RPMI7951 (cell line): Measurements from ENCODE around the gene TM7SF2. TPM values are rescaled to one million over a fixed set of nuclear protein-coding genes. Genes with fewer than 3 reads are reported as not detected.
A peak's percentile ranks its signal among the peaks of the same experiment; 100 is the strongest.
"Not testable (repeated sequence)": the region's sequence is repeated elsewhere in the genome, so short reads cannot be mapped to it uniquely, and the experiment has no call there.

Experiments
- DNase-seq: peaks from one replicate; pipeline ENCODE4 v3.0.0-alpha.2; 2012; ENCODE audit warnings: low read depth
- total RNA-seq: library from RNA; depleted of rRNA; stranded (reverse); fragments of >200 nt; shearing (Covaris generic); gene quantifications from 2 replicates; pipeline ENCODE4 v1.2.3, GENCODE V29; 2014

Gene TM7SF2
- total RNA-seq, 1 experiment from 2014 or later, result 6.0 TPM

DNA sequence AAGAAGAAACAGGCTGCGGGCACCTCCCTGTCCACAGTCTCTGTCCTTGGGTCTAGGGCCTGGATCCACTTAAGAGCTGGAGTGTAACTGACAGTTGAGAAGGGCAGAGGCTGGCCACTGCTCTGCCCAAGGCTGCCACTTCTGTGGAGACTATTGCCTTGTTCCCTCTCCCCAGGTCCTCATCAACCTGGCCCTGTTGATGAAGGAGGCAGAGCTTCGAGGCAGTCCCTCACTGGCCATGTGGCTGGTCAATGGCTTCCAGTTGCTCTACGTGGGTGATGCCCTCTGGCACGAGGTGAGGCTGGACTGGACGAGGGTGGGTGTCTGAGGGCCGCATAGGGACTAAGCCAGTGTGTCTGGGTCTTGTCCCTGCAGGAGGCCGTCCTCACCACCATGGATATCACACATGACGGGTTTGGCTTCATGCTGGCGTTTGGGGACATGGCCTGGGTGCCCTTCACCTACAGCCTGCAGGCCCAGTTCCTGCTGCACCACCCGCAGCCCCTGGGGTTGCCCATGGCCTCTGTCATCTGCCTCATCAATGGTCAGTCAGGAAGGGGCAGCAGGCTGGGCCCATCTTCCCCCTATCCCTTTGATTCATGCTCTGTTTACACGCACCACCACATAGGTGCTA, 3.0 kb downstream of the TM7SF2 start:
- no peak for DNase-seq

DNA sequence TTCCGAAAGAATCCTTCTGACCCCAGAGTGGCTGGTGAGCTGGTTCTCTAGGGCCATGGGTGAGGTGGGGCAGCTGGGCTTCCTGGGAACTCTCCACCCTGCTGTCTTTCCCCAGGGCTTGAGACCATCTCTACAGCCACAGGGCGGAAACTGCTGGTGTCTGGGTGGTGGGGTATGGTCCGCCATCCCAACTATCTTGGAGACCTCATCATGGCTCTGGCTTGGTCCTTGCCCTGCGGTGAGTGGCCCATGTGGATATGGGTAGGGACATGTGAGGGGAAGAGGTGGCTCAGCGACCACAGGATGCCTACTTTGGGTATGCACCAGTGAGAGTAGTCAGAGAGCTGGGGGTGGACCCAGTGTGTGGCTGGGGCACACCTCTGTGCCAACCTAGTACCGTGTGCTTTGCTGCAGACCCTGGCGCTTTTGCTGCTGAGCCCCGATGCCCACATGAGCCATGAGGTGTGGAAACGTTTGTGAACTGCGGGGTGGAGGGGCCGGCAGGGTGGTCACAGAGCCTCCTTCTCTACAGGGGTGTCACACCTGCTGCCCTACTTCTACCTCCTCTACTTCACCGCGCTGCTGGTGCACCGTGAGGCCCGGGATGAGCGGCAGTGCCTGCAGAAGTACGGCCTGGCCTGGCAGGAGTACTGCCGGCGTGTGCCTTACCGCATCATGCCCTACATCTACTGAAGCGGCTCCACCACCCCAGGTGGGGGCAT, 3.9 kb downstream of the TM7SF2 start:
- no peak for DNase-seq

DNA sequence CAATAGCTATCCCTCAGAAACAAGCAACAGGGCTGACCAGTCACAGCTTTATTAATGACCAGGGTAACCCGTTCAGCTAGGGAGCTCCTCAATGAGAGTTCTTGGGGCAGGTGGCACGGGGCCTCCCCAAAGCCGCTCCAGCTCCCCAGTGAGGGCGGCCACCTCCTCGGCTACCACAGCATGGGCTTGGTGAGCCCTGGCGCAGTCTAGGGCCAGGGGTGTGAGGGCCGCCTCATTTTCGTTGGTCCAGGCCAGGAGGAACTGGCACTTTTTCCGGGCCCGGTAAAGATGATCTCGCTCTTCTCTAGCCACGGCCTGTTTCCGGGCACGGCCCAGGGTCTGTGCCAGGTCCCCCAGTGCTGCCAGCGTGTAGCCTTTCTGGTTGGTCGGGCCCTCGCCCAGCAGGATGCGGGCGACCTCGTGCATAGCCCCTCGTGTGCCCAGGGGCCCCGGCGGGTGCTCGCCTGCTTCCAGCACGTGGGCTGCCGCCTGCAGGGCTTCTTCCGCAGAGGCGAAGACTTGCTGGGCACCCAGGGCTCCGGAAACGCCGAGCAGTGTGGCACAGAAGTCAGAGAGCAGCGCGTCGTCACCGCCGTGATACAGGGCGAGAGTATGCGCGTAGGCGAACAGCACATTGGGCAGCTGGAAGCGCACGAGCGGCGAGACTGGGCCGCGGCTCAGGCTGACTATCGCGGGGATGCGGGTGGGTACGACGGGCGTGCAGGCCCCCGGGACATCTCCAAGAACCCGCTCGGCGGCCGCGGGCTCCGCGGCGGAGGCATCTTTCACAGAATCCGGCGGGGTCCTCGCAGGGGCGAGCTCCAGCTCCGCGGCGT, 4.9 kb downstream of the TM7SF2 start:
- DNase-seq, result peak; percentile 47

DNA sequence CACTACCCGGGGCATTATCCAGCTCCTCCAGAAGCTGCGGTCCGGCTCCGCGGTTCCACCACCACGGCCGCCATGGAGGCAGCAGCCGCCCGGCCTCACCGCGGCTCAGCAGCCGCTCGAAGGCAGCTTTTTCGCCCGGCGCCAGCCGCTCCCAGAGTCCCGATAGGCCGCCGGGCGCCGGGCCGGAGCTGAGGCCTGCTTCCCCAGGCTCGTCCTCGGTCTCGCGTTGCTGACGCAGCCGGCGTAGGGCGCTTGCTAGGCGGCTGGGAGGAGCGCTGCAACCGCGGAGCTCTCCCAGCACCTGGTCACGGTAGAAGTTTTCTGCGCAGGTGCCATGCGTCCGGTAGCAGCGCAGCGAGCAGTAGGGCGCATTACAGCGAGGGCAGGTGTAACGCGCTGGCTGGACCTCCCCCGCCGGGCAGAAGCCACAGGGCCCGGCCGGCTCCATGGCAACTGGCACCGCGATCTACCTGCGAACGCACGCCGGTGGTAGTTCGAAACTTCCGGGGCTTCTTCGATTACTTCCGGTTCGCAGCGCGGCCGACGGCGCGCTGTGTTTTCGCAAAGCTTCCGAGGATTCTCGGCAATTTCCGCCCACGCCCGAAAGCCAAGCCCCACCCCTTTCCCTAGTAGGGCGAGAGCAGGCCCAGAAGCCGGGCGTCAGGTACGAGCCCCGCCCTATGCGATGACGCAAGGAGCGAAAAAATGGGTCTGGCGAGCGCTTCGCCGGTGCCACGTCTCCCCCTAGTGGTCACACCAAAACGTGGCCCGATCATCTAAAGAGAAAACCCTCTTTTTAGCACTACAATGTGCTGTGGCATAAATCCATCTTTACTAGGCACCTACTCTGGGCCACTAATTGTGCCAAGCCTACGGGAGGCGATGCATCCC, 5.8 kb downstream of the TM7SF2 start, which contains the start of gene ZNHIT2:
Gene ZNHIT2, minus strand, starts transcription at position 496 of the 891 bp plus-strand sequence. Its CDS starts 48 bp downstream, at position 448.
- peak; percentile 97 for DNase-seq

DNA sequence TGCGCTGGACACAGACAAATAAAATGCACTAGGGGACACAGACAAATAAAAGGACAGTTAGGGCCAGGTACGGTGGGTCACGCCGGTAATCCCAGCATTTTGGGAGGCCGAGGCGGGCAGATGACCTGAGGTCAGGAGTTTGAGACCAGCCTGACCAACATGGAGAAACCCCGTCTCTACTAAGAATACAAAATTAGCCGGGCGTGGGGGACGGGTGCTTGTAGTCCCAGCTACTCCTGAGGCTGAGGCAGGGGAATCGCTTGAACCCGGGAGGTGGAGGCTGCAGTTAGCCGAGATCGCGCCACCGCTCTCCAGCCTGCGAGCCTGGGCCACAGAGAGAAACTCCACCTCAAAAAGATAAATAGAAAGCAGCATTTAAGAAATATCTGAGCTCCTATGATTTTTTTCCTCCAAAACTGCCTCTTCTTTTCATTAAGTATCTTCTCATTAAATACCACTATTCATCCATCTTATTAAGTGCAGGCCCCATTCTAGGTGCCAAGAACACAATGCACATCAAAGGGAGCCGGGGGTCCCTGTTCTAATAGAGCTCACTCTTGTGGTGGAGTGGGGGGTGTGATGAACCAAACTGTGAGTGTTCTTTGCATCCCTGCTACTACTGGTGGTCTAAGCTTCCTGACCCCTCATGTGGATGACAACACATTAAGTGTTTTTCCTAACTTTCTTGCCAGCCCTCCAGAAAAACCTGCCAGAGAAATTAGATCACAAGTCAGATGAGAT, 6.6 kb downstream of the TM7SF2 start:
- no peak for DNase-seq

DNA sequence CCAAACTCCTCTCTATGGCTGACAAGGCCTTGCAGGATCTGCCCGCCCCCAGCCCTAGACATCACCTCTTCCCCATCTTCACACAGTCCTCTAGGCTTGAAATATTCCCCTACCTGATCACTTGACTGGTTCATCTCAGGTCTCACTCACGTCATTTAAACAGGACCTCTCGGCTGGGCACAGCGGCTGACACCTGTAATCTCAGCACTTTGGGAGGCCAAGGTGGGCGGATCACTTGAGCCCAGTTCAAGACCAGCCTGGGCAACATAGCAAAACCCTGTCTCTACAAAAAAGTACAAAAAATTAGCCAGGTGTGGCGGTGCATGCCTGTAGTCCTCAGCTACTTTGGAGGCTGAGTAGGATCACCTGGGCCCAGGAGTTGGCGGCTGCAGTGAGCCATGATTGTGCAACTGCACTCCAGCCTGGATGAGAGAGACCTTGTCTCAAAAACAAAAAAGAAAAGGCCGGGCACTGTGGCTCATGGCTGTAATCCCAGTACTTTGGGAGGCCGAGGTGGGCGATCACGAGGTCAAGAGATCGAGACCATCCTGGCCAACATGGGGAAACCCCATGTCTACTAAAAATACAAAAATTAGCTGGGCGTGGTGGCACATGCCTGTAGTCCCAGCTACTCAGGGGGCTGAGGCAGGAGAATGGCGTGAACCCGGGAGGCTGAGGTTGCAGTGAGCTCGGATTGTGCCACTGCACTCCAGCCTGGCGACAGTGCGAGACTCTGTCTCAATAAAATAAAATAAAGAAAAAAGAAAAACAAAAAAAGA, 7.4 kb downstream of the TM7SF2 start:
- not testable (repeated sequence) for DNase-seq

DNA sequence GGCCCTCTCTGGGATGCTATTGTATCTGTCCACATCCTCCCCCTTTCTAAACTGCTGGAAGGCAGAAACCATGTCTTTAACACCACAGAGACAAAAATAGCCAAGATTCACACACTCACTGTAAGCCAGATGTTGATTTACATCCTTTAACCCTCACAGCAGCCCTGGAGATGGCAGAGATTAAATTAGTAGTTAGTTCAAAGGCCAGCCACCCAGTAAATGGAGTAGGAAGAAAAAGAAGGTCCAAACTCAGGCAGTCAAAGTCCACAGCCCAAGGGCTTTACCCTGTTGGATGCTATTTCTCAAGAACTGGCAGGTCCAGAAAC, 8.0 kb downstream of the TM7SF2 start:
- no peak for DNase-seq

DNA sequence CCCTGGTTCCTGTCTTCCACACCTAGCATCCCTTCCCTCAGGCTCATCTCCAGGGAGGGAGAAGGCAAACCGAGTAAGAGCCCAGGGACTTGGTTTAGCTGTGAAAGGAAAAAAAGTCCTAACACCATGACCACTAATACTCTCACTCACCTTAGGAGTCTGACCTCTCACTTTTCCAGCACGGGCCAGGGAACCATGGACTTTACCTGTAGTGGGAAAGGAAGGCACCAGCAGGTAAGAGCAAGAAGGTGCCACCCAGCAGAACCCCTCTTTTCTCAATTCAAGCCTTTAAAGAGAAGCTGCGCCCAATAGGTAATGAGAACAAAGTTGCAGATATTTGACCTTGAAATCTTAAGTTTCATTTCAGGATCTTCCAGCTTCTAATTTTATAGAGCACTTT, 9.2 kb downstream of the TM7SF2 start:
- DNase-seq, result no peak

DNA sequence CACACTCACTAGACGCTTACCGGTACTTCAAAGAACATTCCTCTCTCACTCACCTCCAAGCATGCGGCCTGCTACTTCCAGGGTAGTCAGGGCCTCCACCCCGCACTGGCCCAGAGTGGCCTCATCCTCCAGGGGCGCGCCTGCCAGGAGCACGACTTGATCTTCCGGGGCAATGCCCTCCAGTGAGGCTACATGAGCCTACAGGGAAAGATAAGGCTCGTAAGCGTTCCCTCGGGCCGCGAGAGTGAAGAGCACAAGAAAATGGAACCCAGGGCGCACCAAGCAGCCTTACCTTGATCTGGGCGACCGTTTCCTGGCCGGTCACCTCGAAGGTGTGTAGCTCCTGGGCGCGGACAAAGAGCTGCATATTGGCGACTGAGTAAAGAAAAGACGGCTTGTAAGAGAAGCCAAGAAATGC, 9.8 kb downstream of the TM7SF2 start:
- DNase-seq, result no peak

DNA sequence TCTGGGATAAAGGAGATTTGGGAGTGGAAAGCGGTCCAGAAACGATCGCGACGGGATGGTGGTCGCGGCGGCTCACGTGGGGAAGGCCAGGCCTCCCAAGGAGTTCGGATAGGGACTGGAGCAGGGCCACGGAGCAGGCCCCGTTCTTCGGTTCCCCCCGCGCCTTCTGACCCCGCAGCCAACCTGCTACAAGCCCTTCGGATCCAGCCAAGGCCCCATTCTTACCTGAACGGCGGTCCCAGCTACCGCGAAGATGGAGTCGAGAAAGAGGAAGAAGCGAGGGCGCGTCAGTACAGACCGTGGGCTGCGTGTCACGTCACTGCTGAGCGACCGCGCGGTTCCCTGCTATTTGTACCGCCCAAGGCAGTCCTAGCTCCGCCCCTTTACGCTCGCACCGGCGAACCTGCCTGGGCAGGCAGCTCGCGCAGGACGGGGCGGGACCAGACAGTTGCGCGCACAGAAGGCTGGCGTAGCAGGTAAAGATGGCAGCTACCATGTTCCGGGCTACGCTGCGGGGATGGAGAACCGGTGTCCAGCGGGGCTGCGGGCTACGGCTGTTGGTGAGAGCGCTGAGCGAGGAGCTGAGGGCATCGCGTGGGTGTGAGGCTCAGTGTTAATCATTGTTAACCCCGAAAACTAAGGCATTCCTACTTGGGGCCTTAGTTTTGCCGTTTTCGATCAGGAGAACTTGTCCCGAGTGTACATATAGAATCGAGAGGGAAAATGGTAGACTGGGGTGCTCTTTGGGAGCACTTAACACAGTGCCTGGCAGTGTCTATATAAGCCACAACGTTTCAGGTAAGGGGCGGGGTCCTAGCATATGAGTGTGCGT, 10.4 kb downstream of the TM7SF2 start, which contains the start of the genes FAU and MRPL49:
Gene FAU, minus strand, starts transcription at position 270 of the 832 bp plus-strand sequence. CDS start 321 bp downstream, outside the sequence.
Gene MRPL49, plus strand, starts transcription at position 457 of the 832 bp plus-strand sequence. Its CDS starts 26 bp downstream, at position 483.
- DNase-seq, result peak; percentile 94

DNA sequence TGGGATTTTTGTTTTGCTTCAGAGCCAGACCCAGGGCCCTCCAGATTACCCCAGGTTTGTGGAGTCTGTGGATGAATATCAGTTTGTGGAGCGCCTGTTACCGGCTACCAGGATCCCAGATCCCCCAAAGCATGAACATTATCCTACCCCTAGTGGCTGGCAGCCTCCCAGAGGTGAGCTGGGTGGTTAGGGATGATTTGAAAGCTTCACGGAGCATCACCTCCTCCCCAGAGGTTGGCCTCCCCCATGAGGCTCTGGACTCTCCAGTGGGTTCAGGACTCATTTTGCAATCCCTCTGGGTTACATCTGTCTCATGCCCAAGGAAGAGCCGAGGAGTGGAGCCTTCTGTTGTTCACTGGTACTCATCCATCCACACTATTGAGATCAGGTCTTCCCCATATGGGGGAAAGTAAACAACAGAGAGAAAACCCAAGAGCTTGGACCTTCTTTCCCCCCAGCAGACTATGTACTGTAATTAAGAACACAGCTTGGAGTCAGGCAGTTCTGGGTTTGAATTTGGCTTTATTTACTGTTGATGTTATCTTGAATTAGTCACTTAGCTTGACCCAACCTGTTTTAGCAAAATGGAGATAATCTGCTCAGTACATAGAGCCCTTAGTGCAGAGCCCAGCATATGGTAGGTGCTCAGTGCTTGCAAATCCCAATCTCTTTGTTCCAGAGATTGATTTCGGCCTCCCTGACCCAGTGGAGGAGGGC, 13.0 kb downstream of the TM7SF2 start:
- no peak for DNase-seq

DNA sequence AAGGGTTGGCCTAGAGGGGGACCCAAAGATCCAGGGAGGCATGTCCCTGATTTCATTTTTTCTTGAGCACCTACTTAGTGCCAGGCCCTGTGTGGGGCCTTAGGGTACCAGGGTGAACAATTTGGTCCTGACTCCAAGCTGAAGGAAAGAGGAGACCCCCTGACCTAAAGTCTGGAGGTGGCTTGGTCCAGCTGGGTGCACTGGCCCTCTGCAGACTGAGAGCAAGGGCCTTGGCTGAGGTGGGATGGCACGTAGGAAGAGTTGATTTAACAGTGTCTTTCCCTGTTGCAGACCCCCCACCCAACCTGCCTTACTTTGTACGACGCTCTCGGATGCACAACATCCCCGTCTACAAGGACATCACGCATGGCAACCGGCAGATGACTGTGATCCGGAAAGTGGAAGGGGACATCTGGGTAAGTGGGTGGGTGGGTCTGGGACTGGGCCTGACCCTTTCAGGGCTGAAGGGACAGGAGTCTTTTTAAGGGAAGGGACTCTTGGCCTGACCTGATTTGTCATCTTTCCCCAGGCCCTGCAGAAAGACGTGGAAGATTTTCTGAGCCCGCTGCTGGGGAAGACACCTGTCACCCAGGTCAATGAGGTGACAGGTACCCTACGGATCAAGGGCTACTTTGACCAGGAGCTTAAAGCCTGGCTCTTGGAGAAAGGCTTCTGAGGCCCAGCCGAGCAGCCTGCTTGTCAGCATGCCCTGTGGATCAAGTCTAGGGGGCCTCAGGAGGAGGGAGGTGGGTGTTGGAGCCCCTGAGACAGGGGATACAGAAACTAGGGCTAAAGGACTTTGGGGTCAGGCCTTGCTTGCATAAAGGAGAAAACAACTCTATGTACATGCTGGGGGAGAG, 13.8 kb downstream of the TM7SF2 start:
- DNase-seq, result no peak

DNA sequence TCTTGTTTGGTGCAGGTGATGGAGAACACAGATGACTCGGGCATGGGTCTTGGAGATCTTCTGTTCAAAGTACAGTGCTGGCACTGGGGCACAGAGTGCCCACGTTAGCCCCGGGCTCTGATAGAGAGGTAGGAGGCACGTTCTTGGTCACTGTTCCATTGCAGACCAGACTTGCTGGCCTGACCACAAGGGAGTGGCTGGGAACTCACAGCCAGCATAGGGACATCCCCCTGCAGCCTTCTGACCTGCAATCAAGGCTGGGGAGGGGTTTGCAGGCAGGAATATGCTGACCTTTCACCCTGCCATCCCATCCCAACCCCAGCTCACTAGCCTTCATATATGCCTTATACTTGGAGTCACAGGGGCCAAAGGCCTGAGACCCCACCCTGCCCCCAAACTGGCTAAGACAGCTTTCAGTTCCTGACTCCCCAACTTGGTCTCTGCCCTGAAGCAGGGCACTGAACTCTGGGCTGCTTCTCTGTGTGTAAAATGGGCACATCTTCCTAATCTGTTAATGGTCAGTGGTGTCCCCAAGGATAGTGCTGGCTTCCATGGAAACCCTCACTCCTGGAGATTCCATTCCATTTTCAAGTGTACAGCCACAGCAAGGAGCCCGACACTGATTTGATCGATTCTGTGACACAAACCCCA, 15.1 kb downstream of the TM7SF2 start:
- DNase-seq, result no peak

DNA sequence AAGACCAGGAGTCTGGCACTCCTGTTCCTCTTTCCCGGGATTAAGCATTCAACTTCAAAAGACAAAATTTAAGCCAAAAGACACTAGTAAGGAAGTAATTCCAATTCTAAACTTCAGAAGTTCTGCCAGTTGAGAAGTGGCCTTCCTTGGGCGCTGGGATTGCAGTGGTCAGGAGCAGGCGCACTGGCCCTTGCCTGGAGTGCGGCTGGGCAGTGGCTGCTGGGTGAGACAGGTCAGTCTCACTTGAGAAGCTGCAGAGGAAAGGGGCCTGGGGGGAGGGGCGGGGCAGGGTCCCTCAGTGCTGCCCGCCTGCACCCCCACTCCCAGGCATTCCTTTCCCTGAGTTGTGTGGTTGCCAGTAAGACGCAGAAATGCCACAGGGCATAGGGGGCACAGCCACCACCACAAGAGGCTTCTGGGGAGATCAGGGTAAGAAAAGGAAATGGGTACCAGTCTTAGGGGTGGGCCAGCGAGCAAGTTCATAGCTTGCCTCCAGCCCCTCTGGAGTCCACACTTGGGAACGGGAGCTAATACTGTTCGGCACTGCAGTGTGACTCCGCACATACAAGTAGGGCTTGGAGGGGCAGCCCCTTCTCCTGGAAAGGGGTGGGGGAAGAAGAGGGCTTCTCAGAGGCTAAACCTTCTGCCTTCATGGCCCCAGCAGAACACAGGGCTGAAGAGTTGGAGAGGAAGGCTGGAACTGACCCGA, 16.0 kb downstream of the TM7SF2 start:
- DNase-seq, result no peak

DNA sequence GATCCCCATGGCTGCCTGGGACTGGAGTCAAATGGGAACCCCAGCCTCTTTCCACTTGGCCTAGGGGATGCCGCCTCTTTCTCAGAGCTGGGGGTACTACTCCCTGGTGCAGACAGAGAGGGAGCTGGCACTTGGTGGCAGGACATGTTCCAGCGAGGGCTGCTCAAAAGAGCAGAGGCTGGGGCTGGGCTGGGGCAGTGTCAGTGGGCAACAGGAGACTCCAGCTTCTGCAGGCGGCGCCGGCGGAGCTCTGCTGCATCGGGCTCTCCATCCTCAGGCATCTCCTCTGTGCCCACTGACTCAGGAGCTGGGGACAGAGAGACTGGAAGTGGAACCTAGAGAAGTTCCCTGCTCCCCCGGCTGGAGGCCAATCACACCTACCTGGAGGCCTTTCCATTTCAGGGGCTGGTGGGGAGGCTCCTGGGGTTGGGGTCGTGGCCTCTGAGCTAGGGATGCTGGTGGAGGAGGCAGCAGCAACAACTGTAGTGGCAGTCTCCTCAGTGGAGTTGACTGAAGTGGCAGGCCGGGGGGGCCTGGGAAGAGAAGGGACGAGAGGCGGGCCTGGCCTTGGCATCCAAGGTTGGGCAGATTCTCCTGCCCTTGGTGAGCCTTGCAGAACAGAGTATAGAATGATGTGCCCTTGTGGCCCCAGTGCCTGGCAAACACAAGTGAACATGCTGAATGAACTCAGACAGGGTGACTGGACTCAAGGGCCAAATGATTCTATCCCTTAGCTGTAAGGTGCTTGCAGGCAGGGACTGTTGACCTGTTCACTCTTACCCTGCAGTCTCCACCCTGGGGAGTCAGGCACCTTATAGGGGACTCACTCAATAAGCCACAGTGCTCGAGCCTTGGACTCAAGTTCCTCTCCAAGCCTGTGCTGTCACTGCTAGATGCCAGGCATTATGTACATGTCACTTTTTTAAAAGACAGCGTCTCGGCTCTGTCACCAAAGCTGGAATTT, 16.8 kb downstream of the TM7SF2 start:
- no peak for DNase-seq
